Middle frontal gyrus (tissue), 1 donor: ENCODE measurements around the gene NKG7.
A peak's percentile ranks its signal among the peaks of the same experiment; 100 is the strongest.
"Not testable (repeated sequence)": the region's sequence is repeated elsewhere in the genome, so short reads cannot be mapped to it uniquely, and the experiment has no call there.

Source experiments
- DNase-seq: peaks from one replicate; pipeline ENCODE4 v3.0.0-alpha.2; 2015; ENCODE audit warnings: low spot score; ENCODE audit errors: extremely low spot score

Gene NKG7

GRCh38 chr19:51372649-51373504 is at the start of gene NKG7:
NKG7 (minus strand) TSS chr19:51372654; CDS start chr19:51372535, 119 bp downstream.
- DNase-seq: no peak

- peak; percentile 15 for DNase-seq
Measured at GRCh38 chr19:51422053-51422448, 49.6 kb upstream of the NKG7 start.

GRCh38 chr19:51421229-51422052 is 49.0 kb upstream of the NKG7 start:
- no peak for DNase-seq

GRCh38 chr19:51420511-51420910 is 48.1 kb upstream of the NKG7 start:
- not testable (repeated sequence) for DNase-seq

GRCh38 chr19:51418707-51419106 is 46.3 kb upstream of the NKG7 start:
- DNase-seq: no peak

- no peak for DNase-seq
Measured at GRCh38 chr19:51417810-51418157, 45.3 kb upstream of the NKG7 start.

GRCh38 chr19:51417107-51417809 is 44.8 kb upstream of the NKG7 start, which contains the start of gene SIGLEC10:
SIGLEC10 (minus strand) TSS chr19:51417642; CDS start chr19:51417581, 61 bp downstream.
- no peak for DNase-seq

- not testable (repeated sequence) for DNase-seq
Measured at GRCh38 chr19:51416422-51416821, 44.0 kb upstream of the NKG7 start.

GRCh38 chr19:51415187-51415586 is 42.7 kb upstream of the NKG7 start:
- DNase-seq: no peak

GRCh38 chr19:51410950-51411748 is 38.7 kb upstream of the NKG7 start:
- DNase-seq: no peak

- no peak for DNase-seq
Measured at GRCh38 chr19:51407511-51408131, 35.2 kb upstream of the NKG7 start.

GRCh38 chr19:51402117-51402516 is 29.7 kb upstream of the NKG7 start:
- no peak for DNase-seq

GRCh38 chr19:51399936-51400335 is 27.5 kb upstream of the NKG7 start:
- DNase-seq: not testable (repeated sequence)

- DNase-seq: no peak
Measured at GRCh38 chr19:51399231-51399630, 26.8 kb upstream of the NKG7 start.

- no peak for DNase-seq
Measured at GRCh38 chr19:51398096-51398704, 25.7 kb upstream of the NKG7 start.

- DNase-seq: not testable (repeated sequence)
Measured at GRCh38 chr19:51397453-51397852, 25.0 kb upstream of the NKG7 start.

GRCh38 chr19:51396175-51396574 is 23.7 kb upstream of the NKG7 start:
- no peak for DNase-seq

- DNase-seq: peak; percentile 92
Measured at GRCh38 chr19:51394050-51394836, 21.8 kb upstream of the NKG7 start.

- no peak for DNase-seq
Measured at GRCh38 chr19:51392701-51393100, 20.2 kb upstream of the NKG7 start.
